ENCODE measurements around the gene TMEM108.

DNA sequence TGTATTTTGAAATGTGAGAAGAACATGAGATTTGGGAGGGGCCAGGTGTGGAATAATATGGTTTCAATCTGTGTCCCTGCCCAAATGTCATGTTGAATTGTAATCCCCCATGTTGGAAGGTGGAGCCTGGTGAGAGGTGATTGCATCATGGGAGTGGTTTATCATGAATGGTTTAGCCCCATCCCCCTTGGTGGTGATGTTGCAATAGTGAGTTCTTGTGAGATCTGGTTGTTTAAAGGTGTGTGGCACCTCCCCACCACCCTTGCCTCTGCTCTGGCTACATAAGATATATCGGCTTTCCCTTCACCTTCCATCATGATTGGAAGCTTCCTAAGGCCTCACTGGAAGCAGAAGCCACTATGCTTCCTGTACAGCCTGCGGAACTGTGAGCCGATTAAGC lies 23.9 kb upstream of the TMEM108 start:
- TF ChIP-seq, protein P1, sequence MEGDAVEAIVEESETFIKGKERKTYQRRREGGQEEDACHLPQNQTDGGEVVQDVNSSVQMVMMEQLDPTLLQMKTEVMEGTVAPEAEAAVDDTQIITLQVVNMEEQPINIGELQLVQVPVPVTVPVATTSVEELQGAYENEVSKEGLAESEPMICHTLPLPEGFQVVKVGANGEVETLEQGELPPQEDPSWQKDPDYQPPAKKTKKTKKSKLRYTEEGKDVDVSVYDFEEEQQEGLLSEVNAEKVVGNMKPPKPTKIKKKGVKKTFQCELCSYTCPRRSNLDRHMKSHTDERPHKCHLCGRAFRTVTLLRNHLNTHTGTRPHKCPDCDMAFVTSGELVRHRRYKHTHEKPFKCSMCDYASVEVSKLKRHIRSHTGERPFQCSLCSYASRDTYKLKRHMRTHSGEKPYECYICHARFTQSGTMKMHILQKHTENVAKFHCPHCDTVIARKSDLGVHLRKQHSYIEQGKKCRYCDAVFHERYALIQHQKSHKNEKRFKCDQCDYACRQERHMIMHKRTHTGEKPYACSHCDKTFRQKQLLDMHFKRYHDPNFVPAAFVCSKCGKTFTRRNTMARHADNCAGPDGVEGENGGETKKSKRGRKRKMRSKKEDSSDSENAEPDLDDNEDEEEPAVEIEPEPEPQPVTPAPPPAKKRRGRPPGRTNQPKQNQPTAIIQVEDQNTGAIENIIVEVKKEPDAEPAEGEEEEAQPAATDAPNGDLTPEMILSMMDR (IDR thresholded peaks at IDR 0.05; ENCODE audit: low read depth, low read length, poor library complexity, severe bottlenecking), result no peak
- TF ChIP-seq EZH2phosphoT487 (IDR thresholded peaks at IDR 0.05; ENCODE audit: borderline replicate concordance, low read length), result no peak
